Activated naive CD4-positive, alpha-beta T cell treated with Interleukin-2 at 50 U/mL for 16 hours (primary cell): ENCODE measurements around the gene C11orf68.

Experiments
- DNase-seq: peaks from one replicate; pipeline ENCODE4 v3.0.0-alpha.2; 2020

C11orf68 gene

GRCh38 chr11:65888163-65888814 is 30.6 kb downstream of the C11orf68 start, which contains the start of gene FIBP:
Gene FIBP, minus strand, starts transcription at chr11:65888471. Its CDS starts 53 bp downstream, at chr11:65888418.
- DNase-seq = peak; percentile 96

GRCh38 chr11:65887723-65888162 is 31.1 kb downstream of the C11orf68 start:
- peak; percentile 38 for DNase-seq

- no peak for DNase-seq
These were observed 31.8 kb downstream of the C11orf68 start for GRCh38 chr11:65886826-65887722.

DNA sequence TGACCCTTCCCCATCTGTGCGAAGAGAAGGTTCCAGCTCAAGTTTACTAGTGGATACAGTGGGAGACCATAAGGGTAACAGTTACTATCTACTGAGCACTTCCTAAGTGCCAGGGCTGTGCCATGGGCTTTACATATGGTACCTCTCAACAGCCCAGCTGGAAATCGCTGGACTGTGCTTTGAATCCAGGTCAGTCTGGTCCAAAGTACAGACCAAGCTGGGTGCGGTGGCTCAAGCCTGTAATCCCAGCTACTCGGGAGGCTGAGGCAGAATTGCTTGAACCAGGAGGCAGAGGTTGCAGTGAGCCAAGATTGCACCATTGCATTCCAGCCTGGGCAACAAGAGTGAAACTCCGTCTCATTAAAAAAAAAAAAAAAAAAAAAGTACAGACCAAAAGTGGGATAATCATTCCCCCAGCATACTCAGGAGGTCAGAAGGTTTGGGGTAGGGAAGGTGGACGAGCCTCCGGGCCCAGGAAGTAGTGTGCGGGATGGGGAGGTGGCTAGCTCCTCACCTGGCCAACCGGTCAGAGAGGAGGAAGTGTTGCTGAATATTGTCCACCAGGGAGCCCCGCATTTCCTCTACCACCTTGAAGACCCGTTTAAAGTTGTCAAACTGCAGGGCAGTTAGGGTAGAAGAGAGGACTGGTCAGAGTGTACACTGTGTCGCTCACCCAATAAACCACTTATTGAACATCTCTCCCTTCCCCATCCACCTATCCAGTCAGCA is 32.9 kb downstream of the C11orf68 start:
- DNase-seq = no peak

DNA sequence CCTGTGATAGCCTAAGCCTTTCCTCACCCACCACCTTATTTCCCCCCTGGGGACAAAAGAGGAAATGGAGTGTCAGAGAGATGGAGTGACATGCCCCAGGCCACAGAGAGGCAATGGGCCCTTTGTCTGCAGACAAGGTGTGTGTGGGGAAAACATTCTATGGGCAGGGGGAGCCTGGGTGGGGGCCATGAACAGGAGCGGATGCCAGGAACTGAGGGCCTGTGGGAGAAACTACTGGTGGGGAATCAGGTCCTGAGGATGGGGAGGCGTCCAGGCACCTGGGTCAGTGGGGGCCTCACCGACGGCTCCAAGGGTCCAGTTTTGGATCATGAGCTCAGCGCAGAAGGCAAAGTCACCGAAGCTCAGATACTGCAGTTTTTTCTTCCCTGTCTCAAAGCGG is 33.6 kb downstream of the C11orf68 start:
- DNase-seq = no peak

DNA sequence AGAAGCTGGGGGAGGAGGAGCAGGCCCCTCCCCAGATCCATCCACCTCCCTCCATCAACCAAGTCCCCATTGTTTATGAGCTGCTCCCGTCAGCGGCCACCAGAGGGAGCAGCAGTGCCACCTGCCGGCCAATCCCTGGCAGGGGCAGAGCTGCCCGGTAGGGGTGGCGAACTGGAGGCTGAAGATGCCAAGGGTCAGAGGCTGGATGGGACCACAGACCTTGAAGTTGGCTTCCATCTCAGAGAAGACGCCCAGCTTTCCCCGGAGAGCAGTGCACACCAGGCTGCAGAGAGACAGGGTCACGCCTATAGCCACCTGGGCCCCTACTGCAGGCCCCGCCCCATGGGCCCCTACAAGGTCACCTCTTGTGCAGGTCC is 34.2 kb downstream of the C11orf68 start:
- DNase-seq = peak; percentile 85

DNA sequence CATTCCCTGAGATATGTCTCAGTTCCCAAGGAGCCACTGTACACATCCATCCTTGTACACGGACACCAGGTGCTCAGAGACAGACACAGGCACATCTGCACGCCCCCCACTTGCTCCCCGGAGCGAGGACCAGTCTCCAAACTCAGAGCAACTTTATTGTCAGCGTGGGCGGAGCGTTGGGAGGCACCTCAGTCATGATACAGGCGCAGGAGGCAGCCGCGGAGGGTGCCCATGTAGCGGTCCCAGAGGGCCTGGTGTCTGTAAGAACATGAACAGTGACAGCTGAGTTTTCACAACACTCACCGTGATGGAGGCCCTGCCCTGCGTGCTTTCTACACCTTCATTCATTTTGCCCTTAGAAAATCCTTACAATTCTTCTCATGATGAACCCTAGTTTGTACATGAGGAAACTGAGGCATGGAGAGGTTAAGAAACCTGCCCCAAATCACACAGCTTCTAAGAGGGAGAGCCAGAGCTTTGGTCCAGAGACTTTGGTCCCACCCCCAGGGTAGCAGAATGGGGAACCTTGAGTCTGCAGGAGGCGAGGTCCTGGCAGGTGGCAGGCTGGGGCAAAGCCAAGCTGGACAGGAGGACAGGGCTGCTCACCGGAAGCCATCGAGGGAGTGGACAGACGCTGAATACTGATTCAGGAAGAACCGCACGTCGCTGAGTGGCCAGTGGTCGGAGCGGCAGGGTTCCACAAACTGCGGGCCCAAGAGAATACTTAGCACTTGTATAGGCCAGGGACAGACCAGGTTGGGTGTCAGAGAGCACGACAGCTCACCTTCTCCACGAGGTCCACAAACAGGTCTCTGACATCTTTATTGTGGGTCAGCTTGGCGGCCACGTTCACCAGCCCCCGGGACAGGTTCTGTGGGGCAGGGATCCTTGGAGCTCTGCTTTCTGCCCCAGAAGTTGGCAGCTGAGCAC is 34.8 kb downstream of the C11orf68 start:
- no peak for DNase-seq

- DNase-seq = no peak
These were observed 35.7 kb downstream of the C11orf68 start for GRCh38 chr11:65883058-65883761.

GRCh38 chr11:65882120-65883057 is 36.5 kb downstream of the C11orf68 start:
- DNase-seq = no peak

- DNase-seq = no peak
These were observed 37.9 kb downstream of the C11orf68 start for GRCh38 chr11:65880844-65881421.

DNA sequence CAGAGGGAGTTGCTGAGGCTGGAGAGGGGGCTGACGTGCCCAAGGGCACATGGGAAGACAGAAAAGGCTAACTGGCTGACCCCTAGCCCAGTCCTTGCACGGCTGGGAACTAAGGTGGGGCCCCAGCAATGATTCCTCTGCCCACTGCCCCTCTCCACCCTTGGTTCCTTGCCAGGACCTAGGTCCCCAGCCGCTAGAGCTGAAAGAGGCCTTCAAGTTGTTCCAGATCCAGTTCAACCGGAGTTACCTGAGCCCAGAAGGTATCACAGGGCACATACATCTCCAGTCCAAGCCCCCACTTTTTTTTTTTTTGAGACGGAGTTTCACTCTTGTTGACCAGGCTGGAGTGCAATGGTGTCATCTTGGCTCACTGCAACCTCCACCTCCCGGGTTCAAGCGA is 38.8 kb downstream of the C11orf68 start:
- DNase-seq = no peak

DNA sequence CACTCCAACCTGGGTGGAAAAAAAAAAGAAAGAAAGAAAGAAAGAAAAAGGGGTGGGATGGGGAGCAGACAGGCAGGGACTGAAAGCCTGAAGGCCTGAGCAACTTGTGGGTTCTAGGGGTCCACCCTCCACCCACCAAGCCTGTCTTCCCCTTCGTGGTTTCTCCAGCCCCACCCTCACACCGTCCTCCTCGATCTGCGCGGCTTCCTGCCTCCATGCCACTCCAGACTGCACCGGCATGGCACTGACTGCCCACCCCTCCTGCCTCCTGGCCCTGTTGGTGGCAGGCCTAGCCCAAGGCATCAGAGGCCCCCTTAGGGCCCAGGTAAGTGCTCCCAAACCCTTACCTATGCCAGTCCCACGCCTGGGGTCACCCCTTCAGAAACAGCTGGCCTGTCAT is 39.2 kb downstream of the C11orf68 start, which contains the start of gene CTSW:
Gene CTSW, plus strand, starts transcription at position 221 of the 400 bp plus-strand sequence. Its CDS starts 18 bp downstream, at position 239.
- DNase-seq = peak; percentile 38

DNA sequence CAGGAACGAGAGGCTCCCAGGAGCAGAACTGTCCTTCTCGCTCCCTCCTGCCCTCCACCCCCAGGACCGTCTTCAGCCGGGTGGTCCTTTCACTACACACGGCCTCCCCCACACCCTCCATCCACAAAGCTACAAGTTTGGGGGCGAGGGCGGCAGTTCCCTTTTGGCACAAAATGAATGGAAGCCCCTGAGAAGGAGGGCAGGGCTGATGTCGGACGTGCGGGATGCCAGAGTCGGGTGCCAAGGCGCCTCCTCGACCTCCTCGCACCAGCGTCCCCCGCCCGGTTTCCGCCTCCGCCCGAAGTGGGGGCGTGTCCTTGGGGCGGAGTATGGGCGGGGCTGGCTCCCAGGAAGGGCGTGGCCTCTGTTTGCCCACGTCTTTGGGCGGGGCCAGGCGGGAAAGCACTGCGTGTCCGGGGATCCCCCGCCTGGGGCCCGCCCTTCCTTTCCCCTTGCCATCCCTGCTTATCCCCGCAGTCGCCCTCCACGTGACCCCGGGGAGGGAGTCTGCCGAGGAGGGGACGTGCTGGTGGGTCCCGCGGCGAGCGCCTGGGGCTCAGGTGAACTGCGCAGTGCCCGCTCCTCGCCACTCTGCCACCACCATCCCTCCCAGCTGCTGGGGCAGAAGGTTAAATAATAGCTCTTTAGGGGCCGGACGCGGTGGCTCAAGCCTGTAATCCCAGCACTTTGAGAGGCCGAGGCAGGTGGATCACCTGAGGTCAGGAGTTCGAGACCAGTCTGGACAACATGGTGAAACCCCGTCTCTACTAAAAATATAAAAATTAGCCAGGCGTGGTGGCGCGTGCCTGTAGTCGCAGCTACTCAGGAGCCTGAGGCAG is 45.3 kb downstream of the C11orf68 start:
- peak; percentile 95 for DNase-seq

- no peak for DNase-seq
These were observed 46.1 kb downstream of the C11orf68 start, which contains the start of gene EFEMP2 for GRCh38 chr11:65872586-65873317. Gene EFEMP2, minus strand, starts transcription at chr11:65872800. Its CDS starts 446 bp downstream, at chr11:65872354.

DNA sequence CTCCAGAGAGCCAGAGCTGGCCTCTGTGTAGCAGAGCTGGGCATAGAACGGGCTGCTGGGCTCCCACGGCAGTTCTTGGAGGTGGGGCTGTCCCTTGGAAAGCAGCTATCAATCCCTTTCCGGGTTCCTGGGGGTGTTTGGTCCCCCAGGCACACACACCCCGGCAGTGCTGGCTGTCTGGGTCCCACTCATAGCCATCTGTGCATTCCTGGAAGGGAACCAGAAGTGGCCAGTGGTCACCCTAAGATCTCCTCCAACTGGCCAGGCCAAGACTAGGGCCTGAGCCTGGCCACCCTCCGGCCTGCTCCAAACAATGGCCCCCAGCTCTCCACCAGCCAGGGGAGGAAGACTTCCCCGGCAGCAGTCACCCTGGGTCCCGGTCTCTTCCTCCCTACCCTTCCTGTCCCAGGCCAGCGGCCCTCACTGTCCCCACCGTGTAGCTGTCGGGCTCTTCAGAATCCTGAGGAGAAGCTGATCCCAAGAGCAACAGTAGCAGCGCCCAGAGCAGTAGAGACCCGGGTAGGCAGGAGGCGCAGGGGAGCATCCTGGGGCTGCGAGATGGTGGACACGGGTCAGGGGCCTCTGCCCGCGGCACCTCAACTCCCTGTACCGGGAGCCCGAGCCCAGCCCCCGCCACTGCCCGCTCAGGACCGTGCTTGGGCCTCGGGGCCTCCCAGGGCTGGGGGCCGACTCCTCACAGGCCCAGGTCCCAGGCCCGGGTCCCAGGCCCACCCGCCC is 46.9 kb downstream of the C11orf68 start:
- no peak for DNase-seq

GRCh38 chr11:65870706-65871681 is 47.9 kb downstream of the C11orf68 start:
- no peak for DNase-seq
